Measurements from ENCODE around the gene PYDC2.

The PYDC2 gene

GRCh38 chr3:191461113-191461595 is at the start of gene PYDC2:
PYDC2 (plus strand) TSS chr3:191461163; CDS start chr3:191461163, 0 bp downstream.
- no peak for DNase-seq (ENCODE audit: low read depth)

GRCh38 chr3:191412759-191413158 is 48.2 kb upstream of the PYDC2 start:
- peak; percentile 62 for DNase-seq (ENCODE audit: low read depth)

- DNase-seq (ENCODE audit: low read depth), result no peak
These were observed 46.7 kb upstream of the PYDC2 start for GRCh38 chr3:191414286-191414685.

- DNase-seq (ENCODE audit: low read depth), result no peak
These were observed 46.2 kb upstream of the PYDC2 start for GRCh38 chr3:191414732-191415131.

GRCh38 chr3:191415566-191415965 is 45.4 kb upstream of the PYDC2 start:
- DNase-seq (ENCODE audit: low read depth), result no peak

GRCh38 chr3:191417457-191417729 is 43.6 kb upstream of the PYDC2 start:
- no peak for DNase-seq (ENCODE audit: low read depth)

- no peak for DNase-seq (ENCODE audit: low read depth)
These were observed 40.2 kb upstream of the PYDC2 start for GRCh38 chr3:191420771-191421170.

- DNase-seq (ENCODE audit: low read depth), result no peak
These were observed 36.1 kb upstream of the PYDC2 start for GRCh38 chr3:191424881-191425280.

GRCh38 chr3:191425322-191425734 is 35.6 kb upstream of the PYDC2 start:
- no peak for DNase-seq (ENCODE audit: low read depth)

- no peak for DNase-seq (ENCODE audit: low read depth)
These were observed 34.7 kb upstream of the PYDC2 start for GRCh38 chr3:191426311-191426710.

GRCh38 chr3:191428177-191428576 is 32.8 kb upstream of the PYDC2 start:
- DNase-seq (ENCODE audit: low read depth), result no peak

- DNase-seq (ENCODE audit: low read depth), result no peak
These were observed 30.9 kb upstream of the PYDC2 start for GRCh38 chr3:191430103-191430502.

GRCh38 chr3:191431160-191431822 is 29.7 kb upstream of the PYDC2 start:
- no peak for DNase-seq (ENCODE audit: low read depth)

GRCh38 chr3:191432162-191432561 is 28.8 kb upstream of the PYDC2 start:
- no peak for DNase-seq (ENCODE audit: low read depth)

- no peak for DNase-seq (ENCODE audit: low read depth)
These were observed 26.9 kb upstream of the PYDC2 start for GRCh38 chr3:191434024-191434423.

- DNase-seq (ENCODE audit: low read depth), result no peak
These were observed 25.0 kb upstream of the PYDC2 start for GRCh38 chr3:191435981-191436380.

- DNase-seq (ENCODE audit: low read depth), result no peak
These were observed 22.7 kb upstream of the PYDC2 start for GRCh38 chr3:191438150-191438814.

GRCh38 chr3:191440532-191440931 is 20.4 kb upstream of the PYDC2 start:
- no peak for DNase-seq (ENCODE audit: low read depth)

GRCh38 chr3:191441687-191442086 is 19.3 kb upstream of the PYDC2 start:
- no peak for DNase-seq (ENCODE audit: low read depth)

- no peak for DNase-seq (ENCODE audit: low read depth)
These were observed 16.4 kb upstream of the PYDC2 start for GRCh38 chr3:191444569-191444968.

- DNase-seq (ENCODE audit: low read depth), result no peak
These were observed 11.7 kb upstream of the PYDC2 start for GRCh38 chr3:191449256-191449655.

- DNase-seq (ENCODE audit: low read depth), result no peak
These were observed 5.6 kb upstream of the PYDC2 start for GRCh38 chr3:191455257-191455952.

GRCh38 chr3:191460360-191460759 is 603 bp upstream of the PYDC2 start:
- DNase-seq (ENCODE audit: low read depth), result no peak
